Caki2 (cell line): Measurements from ENCODE around the gene YBX2. TPM values are rescaled to one million over a fixed set of nuclear protein-coding genes. Genes with fewer than 3 reads are reported as not detected.
"Not testable (repeated sequence)": the region's sequence is repeated elsewhere in the genome, so short reads cannot be mapped to it uniquely, and the experiment has no call there.

Source experiments
- DNase-seq: peaks from one replicate; pipeline ENCODE4 v3.0.0-alpha.2; 2015; ENCODE audit warnings: low read depth
- in situ Hi-C: cut with HindIII; loops from 2 replicates; pipeline ENCODE4 v1.10.0; 2016; ENCODE audit warnings: low sequenced_read_pairs, low pct_unique_long_range_greater_than_20kb, mixed read lengths
- total RNA-seq: library from RNA; depleted of rRNA; stranded (reverse); fragments of >200 nt; shearing (Covaris generic); gene quantifications from 2 replicates; pipeline ENCODE4 v1.2.3, GENCODE V29; 2014; ENCODE audit warnings: low replicate concordance; rRNA removed

Gene YBX2
- 1.8 and 8.5 TPM in 2 replicates for total RNA-seq

- peak; percentile 58 for DNase-seq
- in situ Hi-C loops, result no loop called here
These were observed at the start of gene YBX2 for GRCh38 chr17:7294614-7295153. TSS of gene YBX2 (minus strand) at chr17:7294639. CDS start at chr17:7294500, 139 bp downstream.

DNA sequence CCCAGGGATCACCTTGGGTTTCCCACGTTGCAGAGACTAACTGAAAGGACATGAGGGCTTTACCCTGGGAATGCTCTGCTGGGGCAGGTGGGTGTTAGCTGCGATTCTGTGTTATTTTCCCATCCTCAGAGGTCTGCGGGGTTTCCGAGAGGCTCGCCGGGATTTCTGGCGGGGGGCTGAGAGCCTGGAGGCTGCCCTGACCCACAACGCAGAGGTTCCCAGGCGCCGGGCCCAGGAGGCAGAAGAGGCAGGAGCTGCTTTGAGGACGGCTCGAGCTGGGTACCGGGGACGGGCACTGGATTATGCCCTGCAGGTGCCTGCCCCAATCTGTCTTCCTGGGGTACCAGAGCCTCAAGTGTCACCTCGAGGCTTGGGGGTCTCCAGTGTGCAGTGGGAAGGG lies 48.8 kb upstream of the YBX2 start:
- in situ Hi-C loops, result no loop called here
- no peak for DNase-seq

DNA sequence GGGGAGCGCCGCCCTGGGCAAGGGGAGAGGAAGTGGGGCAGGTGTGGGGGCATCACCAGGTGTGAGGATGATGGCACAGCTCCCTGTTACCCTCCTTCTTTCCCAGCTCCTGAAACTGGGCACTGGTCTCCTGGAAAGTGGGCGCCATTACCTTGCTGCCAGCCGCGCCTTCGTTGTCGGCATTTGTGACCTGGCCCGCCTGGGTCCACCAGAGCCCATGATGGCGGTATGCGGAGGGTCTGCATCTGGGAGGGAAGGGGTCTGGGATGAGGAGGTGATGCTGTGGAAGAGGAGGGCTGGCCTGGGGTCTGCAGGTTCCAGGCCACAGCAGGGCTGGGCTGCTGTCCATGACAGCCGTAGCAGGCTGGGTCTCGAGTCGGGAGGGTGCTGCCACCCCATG lies 47.4 kb upstream of the YBX2 start:
- DNase-seq, result no peak
- in situ Hi-C loops, result no loop called here

GRCh38 chr17:7340179-7340578 lies 45.7 kb upstream of the YBX2 start:
- in situ Hi-C loops, result no loop called here

DNA sequence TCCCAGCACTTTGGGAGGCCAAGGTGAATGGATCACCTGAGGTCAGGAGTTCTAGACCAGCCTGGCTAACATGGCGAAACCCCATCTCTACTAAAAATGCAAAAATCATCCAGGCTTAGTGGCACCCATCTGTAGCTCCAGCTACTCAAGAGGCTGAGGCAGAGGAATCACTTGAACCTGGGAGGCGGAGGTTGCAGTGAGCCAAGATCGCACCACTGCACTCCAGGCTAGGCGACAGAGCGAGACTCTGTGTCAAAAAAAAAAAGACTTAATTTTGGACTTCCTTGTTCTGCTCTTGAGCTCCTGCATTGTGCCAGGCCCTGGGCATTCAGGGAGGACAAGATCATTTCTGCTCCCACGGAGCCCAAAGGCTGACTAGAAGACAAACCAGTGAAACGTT lies 43.2 kb upstream of the YBX2 start:
- DNase-seq, in situ Hi-C loops: not testable (repeated sequence)

More at GRCh38 chr17:7340179-7340578, 45.7 kb upstream of the YBX2 start:
- DNase-seq, result no peak

GRCh38 chr17:7336240-7337175 lies 42.1 kb upstream of the YBX2 start, which contains the start of gene ACAP1:
TSS of gene ACAP1 (plus strand) at chr17:7336529. CDS start at chr17:7336735, 206 bp downstream.
- DNase-seq, result no peak
- in situ Hi-C loops, result no loop called here

- in situ Hi-C loops, DNase-seq: not testable (repeated sequence)
These were observed 41.3 kb upstream of the YBX2 start for GRCh38 chr17:7335765-7336164.

GRCh38 chr17:7334938-7335538 lies 40.6 kb upstream of the YBX2 start:
- in situ Hi-C loops, result no loop called here
- no peak for DNase-seq

- DNase-seq, in situ Hi-C loops: not testable (repeated sequence)
These were observed 38.2 kb upstream of the YBX2 start for GRCh38 chr17:7332600-7333069.

DNA sequence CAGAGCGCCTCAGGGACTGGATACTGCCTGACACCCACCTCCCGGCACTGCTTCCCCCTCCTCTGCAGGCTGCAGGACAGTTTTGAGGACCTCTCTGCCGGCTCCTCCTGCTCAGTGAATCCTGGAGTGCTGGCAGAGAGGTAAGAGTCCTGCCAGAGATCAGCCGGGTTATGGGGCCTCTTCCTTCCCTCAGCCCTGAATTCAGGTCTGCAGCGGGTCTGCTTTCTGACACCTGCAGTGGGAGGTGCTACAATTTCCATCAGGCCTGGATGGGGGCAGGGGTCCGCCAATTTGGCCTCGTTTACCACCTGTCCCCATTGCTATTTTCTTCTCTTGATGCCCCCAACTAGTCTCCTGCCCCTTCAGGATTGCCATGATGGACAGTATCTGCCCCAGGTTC lies 37.7 kb upstream of the YBX2 start:
- DNase-seq, result no peak
- in situ Hi-C loops, result no loop called here

GRCh38 chr17:7330638-7331015 lies 36.2 kb upstream of the YBX2 start:
- in situ Hi-C loops, result no loop called here

DNA sequence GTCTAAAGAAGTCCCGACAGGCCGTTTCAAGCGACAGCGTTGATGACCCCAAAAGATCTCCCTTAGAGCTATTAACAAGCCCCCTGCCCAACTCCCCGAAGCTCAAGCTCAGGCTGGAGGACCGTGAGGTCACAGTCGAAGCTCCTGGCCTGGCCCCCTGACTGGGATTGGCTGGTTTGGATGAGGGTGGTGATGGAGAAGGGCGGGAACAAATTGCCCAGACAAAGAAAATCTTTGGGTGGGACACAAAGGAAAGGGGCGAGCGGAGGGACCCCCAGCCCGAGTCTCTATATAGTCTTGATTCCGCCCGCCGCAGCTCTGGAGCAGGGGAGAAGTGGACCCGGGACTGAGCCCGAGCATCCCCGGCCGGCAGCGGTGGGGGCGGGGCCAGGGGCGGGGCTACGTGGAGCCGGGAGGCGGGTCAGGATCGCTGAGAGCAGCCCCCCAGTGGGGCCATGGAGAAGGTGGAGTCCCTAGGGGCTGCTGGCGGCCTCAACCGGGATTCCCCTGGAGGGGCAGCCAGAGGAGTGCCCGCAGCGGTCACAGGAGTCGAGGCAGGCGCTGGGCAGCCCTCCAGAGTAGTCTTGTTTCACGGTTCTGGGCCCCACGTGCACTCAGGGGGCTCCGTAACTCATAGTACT lies 35.7 kb upstream of the YBX2 start:
- no peak for DNase-seq
- in situ Hi-C loops, result no loop called here

More at GRCh38 chr17:7330638-7331015, 36.2 kb upstream of the YBX2 start:
- no peak for DNase-seq

DNA sequence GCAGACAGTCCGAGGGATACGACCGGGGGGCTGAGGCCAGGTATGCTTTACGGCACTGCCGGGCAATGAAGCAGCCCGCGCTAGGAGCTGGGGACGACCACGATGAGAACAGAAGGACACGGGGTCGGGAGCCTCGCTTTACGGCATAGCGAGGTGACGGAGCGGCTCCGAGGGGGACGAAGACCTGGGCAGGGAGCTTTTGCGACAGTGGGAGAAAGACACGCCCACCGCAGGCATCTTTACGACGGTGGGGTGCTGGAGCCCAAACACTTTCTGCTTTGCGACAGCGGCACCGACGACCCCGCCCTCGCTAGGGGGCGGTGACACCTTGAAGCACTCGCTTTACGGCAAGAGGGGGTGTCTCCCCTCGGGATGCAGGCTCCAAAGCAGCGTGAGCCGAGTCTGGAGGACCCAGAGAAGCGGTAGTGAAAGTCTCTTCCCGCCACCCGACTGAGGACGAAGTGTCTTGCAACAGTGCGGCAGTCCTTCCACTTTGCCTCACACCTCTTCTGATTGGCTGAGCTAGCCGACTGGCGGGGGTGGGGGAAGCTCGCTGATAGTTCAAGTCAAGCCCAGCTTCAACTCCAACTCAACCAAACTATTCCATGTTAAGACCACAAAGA lies 35.0 kb upstream of the YBX2 start:
- peak; percentile 99 for DNase-seq
- in situ Hi-C loops, result no loop called here

DNA sequence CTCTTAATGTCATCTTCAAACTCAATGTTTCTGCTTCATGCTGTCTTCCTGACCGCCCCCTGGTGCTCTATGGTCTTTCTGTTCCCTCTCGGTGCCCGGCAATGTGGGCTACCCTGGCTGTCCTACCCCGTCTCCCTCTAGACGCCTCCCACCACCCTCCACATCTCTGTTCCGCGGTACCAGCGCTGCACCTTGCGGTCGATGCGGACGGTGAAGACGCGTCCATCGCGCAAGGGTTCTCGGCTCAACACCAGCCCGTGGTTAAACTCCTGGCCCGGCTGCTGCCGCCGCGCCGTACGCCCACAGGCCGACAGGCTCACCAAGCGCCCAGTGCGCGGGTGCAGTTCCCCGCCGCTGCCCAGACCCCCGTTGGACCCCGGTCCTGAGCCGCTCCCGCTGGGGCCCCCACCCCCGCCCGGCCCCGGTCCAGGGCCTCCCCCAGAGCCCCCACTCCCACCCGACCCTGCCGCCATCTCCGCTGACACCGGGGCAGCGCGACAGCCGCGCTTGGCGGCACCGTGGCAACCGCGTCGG lies 34.5 kb upstream of the YBX2 start, which contains the start of gene NEURL4:
Gene NEURL4 (minus strand): TSS at position 496 of the 534 bp plus-strand sequence. CDS start 23 bp downstream, at position 473.
- in situ Hi-C loops, result no loop called here
- DNase-seq, result no peak

DNA sequence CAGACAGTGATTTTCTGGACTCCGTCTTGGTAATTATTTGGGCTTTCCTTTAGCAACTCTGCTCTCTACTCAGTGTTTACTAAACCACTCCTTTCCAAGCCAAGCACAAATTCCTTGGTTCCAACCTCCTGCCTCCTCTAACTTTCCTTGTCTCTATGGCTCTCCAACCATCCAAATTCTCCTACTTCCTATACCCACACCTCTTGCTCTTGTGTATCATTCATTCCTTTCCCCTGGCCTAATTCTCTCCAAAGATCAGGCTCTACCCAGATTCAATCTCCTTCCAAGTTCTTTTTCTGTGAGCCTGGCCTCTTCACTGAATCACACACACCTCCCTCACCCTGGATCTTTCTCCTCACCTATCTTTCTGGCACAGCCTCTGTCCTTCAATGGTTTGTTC lies 33.6 kb upstream of the YBX2 start:
- in situ Hi-C loops, result no loop called here
- no peak for DNase-seq

DNA sequence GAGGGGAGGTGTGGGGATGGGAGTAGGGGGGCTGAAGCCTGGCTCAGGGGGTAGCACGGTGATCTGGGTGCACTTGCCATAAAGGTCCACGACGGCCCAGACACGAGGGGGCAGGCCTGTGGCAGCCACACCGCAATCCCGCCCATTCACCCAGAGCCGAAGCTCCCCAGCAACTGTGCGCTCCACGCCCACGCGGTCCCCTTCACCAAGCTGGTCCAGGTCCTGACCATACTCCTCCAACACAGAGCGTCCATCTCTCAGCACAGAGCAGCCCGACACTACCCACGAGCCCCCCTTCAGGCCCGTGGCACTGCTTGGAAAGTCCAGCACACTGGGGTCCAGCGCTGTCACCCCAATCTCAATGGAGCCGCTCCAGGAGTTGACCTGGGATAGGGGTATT lies 33.1 kb upstream of the YBX2 start:
- DNase-seq, result no peak
- in situ Hi-C loops, result no loop called here

DNA sequence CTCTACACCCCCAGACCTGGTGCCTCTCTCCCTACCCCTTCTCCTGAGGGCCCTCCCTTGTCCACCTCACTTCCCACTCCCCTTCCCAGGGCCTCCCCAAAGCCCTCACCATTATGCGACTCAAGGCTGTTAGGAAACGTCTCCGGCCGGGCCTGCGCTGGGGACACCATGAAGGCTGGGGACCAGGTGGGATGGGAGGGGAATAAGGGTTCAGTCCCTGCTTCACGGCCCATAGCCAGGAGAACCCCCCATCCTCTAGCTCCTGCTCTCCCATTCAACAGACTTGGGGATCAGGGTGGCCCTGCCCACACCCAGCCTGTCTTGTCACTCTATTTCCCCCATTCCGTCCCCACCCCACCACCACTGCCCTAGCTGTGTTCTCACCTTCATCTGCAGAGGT lies 32.6 kb upstream of the YBX2 start:
- in situ Hi-C loops, result no loop called here
- no peak for DNase-seq

- in situ Hi-C loops, result no loop called here
These were observed 31.7 kb upstream of the YBX2 start for GRCh38 chr17:7326186-7326585.

More at GRCh38 chr17:7326186-7326585, 31.7 kb upstream of the YBX2 start:
- DNase-seq, result no peak
